ENCODE results near the gene CREB3L1.

DNA sequence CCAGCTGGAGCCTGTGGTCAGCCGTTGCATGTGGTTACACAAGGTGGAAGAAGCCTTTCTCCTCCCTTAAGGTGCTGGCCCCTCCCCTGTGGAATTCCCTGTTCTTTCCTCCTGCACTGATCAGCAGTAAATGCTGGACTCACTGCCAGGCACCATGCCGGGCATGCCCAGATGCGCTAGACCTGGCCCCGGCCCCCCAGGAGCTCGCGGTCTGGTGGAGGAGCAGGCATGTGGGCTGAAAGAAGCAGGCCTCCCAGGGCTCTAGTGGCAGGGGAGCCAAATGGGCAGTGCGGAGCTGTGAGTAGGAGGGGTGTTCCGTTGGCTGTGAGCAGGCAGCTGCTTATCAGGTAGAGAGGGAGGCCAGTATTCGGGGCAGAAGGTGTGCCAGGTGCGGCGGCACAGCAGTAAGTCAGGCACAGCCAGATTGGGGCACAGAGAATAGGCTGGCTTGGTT is 80.0 kb downstream of the CREB3L1 start:
- TF ChIP-seq, protein P1, sequence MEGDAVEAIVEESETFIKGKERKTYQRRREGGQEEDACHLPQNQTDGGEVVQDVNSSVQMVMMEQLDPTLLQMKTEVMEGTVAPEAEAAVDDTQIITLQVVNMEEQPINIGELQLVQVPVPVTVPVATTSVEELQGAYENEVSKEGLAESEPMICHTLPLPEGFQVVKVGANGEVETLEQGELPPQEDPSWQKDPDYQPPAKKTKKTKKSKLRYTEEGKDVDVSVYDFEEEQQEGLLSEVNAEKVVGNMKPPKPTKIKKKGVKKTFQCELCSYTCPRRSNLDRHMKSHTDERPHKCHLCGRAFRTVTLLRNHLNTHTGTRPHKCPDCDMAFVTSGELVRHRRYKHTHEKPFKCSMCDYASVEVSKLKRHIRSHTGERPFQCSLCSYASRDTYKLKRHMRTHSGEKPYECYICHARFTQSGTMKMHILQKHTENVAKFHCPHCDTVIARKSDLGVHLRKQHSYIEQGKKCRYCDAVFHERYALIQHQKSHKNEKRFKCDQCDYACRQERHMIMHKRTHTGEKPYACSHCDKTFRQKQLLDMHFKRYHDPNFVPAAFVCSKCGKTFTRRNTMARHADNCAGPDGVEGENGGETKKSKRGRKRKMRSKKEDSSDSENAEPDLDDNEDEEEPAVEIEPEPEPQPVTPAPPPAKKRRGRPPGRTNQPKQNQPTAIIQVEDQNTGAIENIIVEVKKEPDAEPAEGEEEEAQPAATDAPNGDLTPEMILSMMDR (IDR thresholded peaks at IDR 0.05), result no peak
- TF ChIP-seq POLR2AphosphoS5 (IDR thresholded peaks at IDR 0.05) (no peak), POLR2A (IDR thresholded peaks at IDR 0.05) (no peak)

Data from upper lobe of left lung (tissue), 4 donors.